ENCODE results near the gene MRGPRF.
A peak's percentile ranks its signal among the peaks of the same experiment; 100 is the strongest.

DNA sequence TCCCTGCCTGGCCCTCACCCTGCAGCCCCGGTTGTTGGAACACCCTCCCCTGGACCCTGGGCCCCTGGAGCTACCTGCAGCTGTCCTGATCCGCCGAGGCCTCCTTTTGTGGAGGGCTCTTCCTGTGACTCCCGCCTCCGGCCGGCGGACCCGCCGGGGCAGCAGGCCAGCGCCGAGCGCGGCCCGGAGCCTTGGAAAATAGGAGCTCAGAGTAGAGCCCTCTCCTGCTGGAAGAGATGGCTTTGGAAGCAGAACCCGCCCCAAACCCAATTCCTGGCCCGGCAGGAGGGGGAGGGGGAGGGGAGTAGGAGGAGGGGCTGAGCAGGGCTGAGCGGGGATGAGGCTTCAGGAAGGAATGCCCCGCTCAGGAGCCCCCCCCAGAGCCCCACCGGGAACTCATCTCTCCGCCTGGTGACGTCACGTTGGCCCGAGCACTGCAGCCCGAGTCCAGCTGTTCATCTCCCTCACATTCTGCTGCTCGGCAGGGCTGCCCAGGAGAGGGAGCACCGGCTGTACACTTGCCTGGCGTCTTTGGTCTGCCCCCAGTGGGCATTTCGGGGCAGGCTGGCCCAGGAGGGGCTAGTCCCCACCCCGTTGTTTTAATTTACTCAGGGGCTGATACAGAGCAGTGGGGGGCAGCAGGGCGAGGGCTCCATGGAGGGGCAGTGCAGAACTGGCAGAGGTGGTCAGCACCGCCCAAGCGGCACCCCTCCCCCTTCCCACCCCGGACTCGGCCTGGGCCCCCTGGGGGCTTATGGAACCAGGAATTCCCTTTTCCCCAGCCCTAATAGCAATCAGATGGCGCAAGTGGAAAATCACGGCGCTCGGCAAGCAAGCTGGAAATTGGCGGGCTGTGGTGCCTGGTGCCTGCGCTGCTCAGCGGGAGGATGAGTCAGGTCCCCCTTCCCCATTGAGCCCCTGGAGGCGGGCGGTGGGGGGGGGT is at the start of gene MRGPRF:
- TF ChIP-seq CTCF (IDR thresholded peaks at IDR 0.05): peak; percentile 16 to 47 (median 36)
- TF ChIP-seq POLR2AphosphoS5 (IDR thresholded peaks at IDR 0.05): peak in 2 of 3 donors; percentile 50 to 57
- no peak for TF ChIP-seq POLR2A (IDR thresholded peaks at IDR 0.05)

All from breast epithelium (tissue), 3 donors.